ENCODE measurements around the gene ZSCAN26. TPM values are rescaled to one million over a fixed set of nuclear protein-coding genes. Genes with fewer than 3 reads are reported as not detected.

ZSCAN26 gene
- total RNA-seq, 1 donor from 2014 or later: 18.6 TPM

DNA sequence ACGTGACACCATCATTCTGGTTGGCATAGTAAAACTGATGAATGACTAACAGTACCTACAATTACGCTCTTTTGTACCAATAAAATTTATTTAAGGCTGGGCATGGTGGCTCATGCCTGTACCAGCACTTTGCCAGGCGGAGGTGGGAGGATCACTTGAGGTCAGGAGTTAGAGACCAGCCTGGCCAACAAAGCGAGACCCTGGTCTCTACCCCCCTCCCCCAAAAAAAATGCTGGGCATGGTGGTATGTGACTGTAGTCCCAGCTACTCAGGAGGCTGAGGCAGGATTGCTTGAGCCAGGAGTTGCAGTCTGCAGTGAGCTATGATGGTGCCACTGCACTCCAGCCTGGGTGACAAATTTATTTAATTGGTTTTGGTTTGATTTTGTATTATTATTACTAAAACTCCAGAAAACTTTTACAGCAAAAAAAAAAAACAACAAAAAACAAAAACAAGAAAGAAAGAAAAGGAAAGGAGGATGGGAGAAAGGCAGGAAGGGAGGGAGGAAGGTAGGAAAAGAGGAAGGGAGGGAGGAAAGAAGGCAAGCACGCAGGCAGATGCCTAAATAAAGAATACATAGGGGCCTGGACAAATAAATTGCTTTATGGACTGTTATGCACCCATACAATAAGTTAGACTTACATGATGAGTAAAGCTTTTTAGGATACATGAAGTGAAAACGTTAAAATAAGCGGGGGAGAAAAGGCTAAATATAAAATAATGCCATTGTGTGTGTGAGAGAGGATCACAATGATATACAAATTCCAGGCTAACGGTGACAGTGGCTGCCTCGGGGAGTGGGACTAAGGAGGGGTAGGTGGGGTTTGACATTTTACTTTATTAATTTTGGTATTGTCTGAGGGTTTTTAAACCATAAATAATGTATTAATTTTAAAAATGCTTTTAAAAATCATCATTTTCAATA lies 42.5 kb upstream of the ZSCAN26 start:
- no peak for DNase-seq (ENCODE audit: low read depth)
- Histone ChIP-seq H3K36me3 (ENCODE audit: control insufficient read depth, insufficient read depth, low read length) (peaks cover 2% of the 10 kb centered on the region), H3K4me3 (ENCODE audit: low read depth, low read length) (peak overlapping the region; percentile 87), H3K27me3 (ENCODE audit: control insufficient read depth, insufficient read depth, low read length) (no peaks in the 10 kb centered on the region)
- no peak for TF ChIP-seq CTCF (IDR thresholded peaks at IDR 0.05; ENCODE audit: insufficient read depth, low read length, poor library complexity, severe bottlenecking)

DNA sequence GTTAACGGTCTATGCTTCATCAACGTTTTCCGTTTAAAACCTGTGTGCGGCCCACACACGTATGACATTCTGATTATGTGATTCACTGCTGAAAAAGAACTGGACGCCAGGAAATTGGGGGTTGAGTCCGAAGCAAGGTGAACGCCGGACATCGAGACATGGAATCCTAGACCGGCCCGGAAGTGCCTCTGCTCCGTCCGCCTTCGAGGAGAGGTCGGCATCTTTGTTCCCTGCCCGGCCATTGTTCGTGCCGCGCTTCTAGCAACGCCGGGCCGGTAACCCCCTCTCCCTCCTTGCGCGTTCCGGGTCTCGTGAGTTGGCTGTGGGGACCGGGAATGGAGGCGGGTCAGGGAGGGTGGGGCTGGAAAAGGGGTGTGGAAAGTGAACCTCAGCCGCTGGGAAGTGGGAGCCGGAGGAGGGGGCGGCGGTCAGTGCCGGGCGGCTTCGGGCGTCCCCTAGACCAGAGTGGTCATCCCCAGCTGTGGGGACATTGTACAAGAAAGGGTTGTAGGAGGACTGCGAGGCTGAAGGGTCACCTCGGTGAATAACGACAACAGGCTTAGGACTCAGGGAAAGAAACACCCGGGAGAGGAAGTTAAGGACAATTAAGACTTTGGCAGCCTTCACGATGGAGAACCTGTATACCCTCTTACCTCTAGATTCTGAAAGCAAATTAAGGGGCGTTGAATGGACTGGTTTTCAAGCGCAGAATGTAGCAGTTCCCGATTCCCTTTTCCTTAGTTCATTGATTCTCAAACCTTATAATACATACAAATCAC lies 41.7 kb upstream of the ZSCAN26 start, which contains the start of gene ZSCAN9:
Gene ZSCAN9, plus strand, starts transcription at position 220 of the 779 bp plus-strand sequence. CDS start 1,810 bp downstream, outside the sequence.
- DNase-seq (ENCODE audit: low read depth): peak; percentile 71
- no peak for TF ChIP-seq CTCF (IDR thresholded peaks at IDR 0.05; ENCODE audit: insufficient read depth, low read length, poor library complexity, severe bottlenecking)
- peak within 1 kb of the TSS; percentile 87 for H3K4me3 ChIP-seq (ENCODE audit: low read depth, low read length)
- H3K27me3 ChIP-seq (ENCODE audit: control insufficient read depth, insufficient read depth, low read length): no peaks in the 10 kb centered on the region
- peaks cover 2% of the 10 kb centered on the region for H3K36me3 ChIP-seq (ENCODE audit: control insufficient read depth, insufficient read depth, low read length)

GRCh38 chr6:28226460-28226859 lies 40.5 kb upstream of the ZSCAN26 start:
- Histone ChIP-seq H3K4me3 (ENCODE audit: low read depth, low read length) (no peak overlapping the region), H3K36me3 (ENCODE audit: control insufficient read depth, insufficient read depth, low read length) (peaks cover 2% of the 10 kb centered on the region), H3K27me3 (ENCODE audit: control insufficient read depth, insufficient read depth, low read length) (no peaks in the 10 kb centered on the region)
- TF ChIP-seq CTCF (IDR thresholded peaks at IDR 0.05; ENCODE audit: insufficient read depth, low read length, poor library complexity, severe bottlenecking): no peak
- DNase-seq (ENCODE audit: low read depth): no peak

GRCh38 chr6:28232785-28233184 lies 34.2 kb upstream of the ZSCAN26 start:
- TF ChIP-seq CTCF (IDR thresholded peaks at IDR 0.05; ENCODE audit: insufficient read depth, low read length, poor library complexity, severe bottlenecking): no peak
- Histone ChIP-seq H3K27me3 (ENCODE audit: control insufficient read depth, insufficient read depth, low read length) (no peaks in the 10 kb centered on the region), H3K36me3 (ENCODE audit: control insufficient read depth, insufficient read depth, low read length) (peaks cover 1% of the 10 kb centered on the region), H3K4me3 (ENCODE audit: low read depth, low read length) (no peak overlapping the region)
- DNase-seq (ENCODE audit: low read depth): no peak

DNA sequence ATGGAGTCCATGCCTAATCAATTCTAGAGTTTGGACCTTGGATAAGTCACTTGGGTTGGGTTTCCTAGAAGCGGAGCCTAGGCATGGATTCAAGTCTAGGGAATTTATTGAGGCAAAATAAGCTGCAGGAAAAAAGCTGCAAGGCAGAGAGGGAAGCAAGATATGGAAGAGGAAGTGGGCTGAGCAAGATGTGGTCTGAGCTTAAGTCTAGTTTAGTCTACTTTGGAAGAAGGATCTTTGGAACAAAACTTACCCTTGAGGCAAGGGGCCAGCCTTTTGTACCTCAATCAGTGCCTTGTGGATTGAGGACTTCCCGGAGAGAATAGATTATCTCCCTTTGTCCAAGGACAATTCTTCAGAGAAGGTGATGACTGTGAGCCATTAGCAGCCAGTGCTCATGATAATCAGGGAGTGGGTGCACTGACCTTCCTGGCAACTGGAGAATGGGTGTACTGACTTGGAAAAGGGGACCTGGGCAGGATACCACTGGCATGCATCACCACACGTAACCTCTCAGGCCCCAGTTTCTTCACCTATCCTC lies 31.0 kb upstream of the ZSCAN26 start:
- no peaks in the 10 kb centered on the region for H3K27me3 ChIP-seq (ENCODE audit: control insufficient read depth, insufficient read depth, low read length)
- H3K36me3 ChIP-seq (ENCODE audit: control insufficient read depth, insufficient read depth, low read length): peaks cover 1% of the 10 kb centered on the region
- no peak for TF ChIP-seq CTCF (IDR thresholded peaks at IDR 0.05; ENCODE audit: insufficient read depth, low read length, poor library complexity, severe bottlenecking)
- DNase-seq (ENCODE audit: low read depth): no peak
- H3K4me3 ChIP-seq (ENCODE audit: low read depth, low read length): no peak overlapping the region
